HG02885 (cell line): ENCODE measurements around the gene ROR2.
"Not testable (repeated sequence)": the region's sequence is repeated elsewhere in the genome, so short reads cannot be mapped to it uniquely, and the experiment has no call there.

Experiments
- ATAC-seq: cut with Tn5 transposase; IDR thresholded peaks from one replicate; pipeline ENCODE4 v1.9.1; 2021; ENCODE audit warnings: mild to moderate bottlenecking; ENCODE audit not compliant: unreplicated experiment, poor library complexity

The ROR2 gene

DNA sequence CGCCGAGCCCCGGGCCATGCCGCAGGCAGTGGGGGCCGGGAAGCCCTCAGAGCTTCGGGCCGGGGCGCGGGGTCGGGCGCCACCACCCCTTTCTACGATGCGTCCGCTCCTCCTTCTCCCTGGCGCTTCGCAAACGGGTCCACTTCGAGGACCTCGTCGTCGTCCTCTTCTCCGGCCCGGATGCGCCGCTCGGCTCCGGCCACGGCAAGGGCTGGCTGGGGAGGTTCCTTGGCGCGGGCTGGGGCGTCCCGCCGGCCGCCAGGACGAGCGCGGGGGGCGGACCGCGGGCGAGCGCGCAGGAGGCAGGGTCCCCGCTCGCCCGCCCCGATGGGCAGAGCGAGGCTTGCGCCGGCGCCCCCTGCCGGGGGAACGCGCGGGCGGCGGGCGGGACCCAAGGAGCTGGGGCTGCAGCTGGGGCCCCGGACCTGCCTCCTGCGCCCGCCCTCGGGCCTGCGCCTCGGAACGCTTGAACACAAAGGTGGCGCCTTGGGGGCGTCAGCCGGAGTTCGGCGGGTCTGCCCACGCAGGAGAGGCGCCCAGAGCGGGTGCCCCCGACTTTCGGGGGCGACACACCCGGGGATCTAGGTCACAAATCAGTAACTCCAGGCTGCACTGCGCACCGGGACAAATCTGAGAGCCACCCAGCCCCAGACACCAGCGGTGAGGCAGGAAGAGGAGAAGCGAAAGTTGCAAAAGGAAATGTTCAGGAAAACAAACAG, at the start of gene ROR2:
Gene ROR2 (minus strand): TSS at position 283 of the 719 bp plus-strand sequence.
- peak; percentile 61 for ATAC-seq

DNA sequence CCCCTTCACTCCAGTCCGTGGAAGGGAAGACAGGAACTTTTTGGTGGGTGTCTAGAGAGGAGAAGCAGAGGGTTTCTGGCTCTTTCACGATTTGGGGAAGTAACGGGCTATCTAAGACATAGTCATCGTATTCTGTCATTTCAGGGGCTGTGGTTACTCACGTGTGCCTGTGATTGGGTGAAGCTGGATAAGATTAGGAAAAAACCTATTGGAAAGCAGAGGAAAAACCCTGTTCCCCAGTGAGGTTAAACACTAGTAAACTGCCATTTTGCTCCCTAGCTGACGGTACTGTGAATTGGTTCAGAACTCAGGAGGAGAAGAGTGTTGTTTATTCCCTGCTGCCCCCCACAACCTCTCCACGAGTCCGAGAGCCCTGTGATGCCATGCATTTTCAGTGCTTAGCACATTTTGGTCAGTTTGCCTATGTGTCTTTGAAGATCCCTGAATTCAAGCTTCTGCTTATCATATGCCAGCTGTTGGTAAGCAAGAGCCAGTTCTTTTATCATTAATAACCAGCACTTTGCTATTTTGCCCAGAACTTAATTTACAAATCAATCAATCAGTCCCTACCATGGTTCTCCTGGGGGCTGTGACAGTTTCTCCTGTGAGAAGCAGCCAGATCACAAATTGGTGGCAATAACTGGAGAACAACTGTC, 45.1 kb upstream of the ROR2 start:
- ATAC-seq: no peak

DNA sequence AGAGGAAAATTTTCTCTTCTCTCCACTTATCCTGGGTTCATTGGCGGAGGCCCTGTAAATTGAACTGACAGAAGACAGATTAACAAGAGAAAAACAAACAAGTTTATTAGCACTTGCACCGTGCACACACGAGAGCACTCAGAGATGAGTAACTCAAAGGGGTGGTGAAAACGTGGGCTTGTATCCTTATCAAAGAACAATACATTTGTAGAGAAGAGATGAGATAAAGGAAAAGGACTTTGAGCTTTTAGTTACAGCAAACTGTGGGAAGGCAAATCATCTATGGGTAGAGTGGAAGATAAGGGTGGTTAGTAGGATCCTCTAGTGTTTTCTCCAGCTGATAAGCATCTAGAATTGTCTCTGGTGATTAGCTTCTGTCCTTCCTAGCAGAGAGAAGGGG, 44.4 kb upstream of the ROR2 start:
- no peak for ATAC-seq

DNA sequence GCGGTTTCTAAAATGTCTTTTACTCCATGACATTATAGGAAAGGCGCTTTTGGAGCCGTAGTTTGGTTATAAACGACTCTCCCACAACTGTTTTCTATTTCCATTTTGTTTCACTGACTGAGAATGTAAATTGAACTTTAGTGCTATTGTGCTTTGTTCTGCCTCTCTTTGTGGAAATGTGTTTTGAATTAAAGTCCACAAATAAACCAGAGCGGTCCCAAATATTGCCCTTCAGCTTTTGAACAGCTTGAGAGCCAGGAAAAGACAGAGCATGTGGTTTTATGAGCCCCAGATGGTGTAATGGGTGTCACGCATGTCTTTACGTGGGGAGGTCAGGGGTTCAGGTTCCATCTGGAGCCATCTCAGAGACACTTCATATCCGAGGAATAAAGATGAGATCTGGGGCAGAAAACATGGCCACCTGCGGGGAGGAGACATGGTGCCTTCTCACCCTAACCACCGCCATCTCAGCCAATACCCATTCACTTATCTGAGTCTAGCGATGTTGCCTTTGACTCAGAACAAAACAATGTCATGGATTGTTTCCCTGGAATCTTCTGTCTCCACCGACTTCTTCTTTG, 42.5 kb upstream of the ROR2 start:
- ATAC-seq: no peak

DNA sequence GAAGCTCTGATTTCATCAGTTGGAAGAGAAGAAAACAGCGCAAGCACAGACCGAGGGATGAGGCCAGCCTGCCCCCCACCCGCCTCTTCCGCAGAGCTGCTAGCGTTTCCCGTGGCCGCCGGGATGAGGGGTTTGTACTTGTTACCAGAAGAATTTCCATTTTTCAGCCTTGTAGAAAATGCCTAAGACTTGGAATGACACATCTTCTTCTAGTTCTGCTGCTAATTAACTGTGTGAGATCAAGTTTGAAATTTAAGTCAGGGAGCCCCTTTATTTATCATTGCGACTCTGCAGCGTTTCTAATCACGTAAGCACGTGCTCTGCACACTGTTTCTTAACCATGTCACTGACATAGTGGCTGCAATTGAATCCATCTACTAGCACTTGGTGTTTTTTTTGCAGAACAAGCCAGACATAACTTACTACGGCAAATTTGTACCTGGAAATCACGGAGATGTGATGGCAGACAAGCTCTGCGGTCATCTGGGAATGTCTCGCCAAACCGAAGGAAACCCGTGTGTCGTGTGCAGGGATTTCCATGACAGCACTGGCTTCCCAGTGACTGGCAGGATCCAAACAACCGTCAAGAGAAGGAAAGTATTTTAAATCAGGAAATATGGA, 41.8 kb upstream of the ROR2 start:
- ATAC-seq: no peak

DNA sequence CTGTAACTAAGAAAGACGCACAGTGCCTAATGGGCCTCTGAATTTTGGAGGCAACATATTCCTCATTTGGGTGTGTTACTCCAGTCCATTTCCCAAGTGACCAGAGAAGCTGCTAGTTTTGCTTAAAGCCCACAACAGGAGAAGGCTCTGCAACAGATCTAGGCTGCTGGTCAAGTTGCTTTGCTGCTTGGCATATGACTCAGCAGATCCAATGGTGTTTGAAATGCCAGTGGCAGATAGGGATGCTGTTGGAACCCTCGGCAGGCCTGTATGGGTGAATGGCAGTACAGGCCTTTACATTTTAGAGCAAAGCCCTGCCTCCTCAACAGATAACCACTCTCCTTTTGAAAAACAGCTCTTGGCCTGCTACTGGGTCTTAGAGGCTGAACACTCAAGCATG, 36.2 kb upstream of the ROR2 start:
- ATAC-seq: no peak

DNA sequence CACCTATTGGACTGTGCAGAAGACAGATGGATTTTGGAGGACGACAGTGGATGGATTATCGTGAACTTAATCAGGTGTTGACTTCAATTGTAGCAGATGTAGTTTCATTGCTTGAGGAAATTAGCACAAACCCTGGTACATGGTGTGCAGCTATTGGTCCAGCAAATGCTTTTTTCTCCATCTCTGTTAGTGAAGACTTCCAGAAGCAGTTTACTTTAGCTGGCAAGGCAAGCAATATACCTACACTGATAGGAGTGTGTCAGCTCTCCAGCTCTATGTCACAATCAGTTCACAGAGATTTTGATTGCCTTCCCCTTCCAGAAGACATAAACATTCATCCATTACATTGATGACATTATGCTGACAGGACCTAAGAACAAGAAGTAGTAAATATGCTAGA, 35.7 kb upstream of the ROR2 start:
- ATAC-seq: no peak

DNA sequence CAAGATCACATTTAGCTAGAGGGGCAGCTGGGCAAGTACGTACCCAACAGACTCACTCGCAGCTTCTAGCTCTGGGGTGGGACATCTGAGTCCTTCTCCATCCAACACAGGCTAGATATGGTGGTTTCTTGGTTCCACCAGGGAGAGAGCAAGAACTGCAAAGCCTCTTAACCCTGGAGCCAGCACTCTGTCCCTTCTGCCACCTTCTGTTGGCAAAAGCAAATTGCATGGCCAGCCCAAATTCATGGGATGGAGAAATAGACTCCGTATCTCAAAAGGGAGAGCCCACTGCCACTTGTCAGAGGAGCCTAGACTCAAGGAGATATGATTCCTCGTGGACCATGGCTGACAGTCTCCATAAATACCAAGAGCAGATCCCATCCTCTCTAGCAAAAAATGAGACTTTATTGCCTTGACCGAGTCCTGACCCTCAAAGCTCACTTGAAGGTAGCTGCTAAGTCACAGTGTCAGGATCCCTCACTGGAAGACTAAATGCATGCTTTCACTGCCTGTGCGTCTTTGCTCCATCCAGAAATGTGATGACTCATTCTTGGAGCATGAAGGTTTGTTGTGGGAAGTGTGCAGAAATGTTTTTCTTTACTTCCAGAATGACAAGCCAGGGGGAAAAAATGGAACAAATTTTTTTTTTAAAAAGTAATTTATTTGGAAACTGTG, 28.8 kb upstream of the ROR2 start:
- ATAC-seq: no peak

DNA sequence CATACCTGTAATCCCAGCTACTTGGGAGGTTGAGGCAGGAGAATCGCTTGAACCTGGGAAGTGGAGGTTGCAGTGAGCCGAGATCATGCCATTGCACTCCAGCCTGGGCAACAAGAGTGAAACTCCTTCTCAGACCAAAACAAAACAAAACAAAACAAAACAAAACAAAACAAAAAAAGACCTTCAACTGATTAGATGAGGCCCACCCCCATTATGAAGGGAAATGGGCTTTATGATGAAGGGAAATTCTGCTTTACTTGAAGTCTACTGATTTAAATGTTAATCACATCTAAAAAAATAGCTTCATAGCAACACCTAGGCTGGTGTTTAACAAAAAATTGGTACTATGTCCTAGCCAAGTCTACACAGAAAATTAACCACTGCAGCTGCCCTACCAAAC, 25.2 kb upstream of the ROR2 start:
- ATAC-seq: not testable (repeated sequence)

DNA sequence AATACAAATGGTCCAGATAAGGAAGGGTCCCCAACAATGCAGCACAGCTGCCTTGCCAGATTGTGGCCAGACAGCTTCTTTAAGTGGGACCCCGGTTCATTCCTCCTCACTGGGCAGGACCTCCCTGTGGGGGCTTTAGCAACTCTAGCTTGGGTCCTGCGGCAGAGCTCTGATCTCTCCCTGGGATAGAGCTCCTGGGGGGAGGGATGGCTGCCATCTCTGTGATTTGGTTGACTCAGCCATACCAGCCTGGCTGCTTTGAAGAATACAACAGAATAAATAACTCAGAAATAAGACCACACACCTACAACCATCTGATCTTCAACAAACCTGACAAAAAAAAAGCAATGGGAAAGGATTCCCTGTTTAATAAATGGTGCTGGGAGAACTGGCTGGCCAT, 22.7 kb upstream of the ROR2 start:
- ATAC-seq: no peak

DNA sequence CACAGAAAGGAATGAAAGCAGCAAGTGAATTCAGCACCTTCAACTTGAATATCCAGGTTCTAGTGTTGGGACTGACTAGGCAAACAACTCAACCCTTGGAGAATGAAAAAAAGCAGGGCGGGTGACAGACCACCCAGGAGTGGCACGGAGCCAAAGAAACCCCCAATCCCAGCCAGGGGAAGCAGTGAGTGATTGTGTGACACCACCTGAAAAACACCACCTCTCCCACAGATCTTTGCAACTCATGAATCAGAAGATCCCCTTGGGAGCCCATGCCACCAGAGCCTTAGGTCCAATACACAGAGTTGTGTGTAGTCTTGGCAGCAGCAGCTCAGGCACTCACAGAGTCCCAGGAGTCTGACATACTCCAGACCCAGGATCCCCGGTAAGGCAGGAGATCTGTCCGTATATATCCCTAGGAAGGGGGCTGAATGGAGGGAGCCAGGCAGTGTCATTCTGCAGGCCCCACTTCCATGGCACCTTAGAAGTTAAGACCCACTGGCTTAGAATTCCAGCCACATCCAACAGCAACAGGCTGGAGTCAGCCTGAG, 22.1 kb upstream of the ROR2 start:
- no peak for ATAC-seq

DNA sequence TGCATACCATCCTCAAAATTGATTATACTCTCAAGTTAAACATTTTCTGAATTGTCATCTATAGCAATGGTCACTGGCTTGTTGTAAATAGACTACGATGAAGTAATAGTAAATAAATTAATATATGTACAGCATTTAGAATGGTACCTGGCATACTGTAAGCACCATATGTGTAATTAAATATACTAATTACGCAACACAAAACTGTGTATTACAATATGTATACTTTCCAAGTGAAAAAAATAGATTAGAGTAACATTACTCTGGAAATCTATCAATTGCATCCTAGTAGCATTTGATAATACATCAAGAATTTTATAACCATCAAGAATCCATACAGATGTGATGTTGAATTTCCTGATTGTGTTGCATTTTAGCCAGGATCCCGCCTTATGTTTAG, 17.2 kb upstream of the ROR2 start:
- ATAC-seq: no peak

DNA sequence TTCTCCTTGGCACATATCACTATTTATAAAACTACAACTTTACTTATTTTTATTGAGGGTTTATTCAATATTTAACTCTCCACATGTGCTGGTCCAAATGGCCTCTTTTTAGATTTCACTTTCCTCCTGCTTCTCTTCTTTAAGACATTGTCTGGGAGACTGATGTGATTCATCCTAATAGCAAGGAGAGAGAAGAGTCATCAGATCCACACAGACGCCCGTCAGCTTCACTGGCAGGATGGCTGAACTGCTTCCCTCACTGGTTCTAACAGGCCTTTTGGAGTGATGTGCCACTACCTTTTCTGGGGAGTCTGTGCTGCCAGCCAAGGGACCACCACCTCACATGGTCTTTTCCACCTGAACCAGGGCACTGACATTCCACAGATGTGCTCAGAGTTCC, 16.5 kb upstream of the ROR2 start:
- no peak for ATAC-seq

DNA sequence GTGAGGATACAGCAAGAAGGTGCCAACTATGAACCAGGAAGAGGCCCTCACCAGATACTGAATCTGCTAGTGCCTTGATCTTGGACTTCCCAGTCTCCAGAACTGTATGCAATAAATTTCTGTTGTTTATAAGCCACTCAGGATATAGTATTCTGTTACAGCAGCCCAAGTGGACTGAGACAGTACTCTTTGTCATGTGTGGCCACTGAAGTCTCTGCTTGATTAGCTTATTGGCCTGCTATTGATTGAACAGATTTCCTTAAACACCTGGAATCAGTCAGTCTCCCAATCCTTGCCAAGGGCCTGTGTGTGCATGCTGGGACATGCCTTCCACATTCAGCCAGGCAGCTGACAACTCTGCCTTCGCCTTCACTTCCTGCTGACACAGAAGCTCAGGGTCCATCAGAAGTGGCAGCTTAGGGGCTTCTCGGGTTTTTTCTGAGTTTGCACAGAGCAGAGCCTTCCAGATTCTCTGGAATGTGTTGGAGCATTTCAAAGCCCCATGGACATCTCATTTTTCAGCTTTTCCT, 13.7 kb upstream of the ROR2 start:
- ATAC-seq: no peak

DNA sequence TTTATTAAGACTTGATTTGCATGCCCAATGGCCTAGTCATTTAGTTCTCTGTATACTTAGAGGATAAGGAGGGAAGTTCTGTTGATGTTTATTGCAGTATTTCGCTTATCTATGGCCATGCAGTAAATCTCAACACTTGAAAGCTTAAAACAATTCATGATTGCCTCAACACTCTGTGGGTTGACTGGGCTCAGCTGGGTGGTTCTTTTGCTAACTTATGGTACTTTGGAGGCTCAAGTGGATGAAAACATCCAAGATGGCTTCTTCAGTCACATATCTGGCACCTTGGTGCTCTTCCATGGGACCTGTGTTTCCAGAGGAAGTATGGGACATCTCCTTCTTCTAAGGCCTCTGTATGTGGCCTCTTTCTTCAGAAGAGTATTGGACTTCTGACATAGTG, 10.3 kb upstream of the ROR2 start:
- ATAC-seq: no peak

DNA sequence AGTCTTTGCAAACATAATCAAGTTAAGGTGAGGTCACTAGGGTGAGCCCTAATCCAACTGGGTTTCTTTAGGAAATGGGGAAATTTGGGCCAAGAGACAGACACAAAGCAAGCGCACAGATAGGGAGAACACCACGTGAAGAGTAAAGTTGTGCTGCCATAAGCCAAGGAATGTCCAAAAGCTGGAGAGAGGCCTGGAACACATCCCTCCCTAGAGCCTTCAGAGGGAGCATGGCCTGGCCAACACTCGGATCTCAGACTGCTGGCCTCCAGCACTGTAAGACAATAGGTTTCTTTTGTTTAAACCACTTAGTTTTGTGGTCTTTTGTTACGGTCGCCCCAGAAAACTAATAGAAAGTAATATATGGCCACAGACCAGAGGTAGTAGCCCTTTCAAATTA, 8.1 kb upstream of the ROR2 start:
- ATAC-seq: no peak

DNA sequence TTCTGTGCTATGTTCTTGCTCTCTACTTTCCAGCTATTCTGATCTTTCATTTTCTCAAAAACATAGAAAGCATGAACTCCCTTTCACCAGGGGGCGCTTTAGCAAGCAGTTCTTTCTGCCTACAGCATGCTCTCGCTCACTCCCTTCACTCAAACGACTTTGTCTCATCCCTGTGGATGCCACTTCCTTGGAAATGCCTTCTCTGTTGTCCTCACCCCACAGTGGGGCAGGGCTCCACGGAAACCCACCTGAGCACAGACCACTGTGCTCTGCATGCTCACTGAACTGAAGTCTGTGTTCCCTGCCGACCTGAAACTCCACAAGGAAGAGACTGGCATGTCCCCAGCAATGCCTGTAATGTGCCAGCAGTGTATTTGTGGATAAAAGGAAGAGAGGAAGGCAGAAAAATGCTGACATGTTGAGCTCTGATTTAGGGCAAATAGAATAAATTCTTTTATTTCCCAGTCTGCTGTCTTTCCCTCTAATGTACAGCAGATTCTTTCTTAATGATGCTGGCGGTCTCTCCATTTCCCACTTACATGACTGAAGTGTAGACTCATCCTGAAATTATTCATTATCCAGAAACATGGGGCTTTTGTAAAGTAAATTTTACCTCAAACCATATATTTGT, 4.9 kb upstream of the ROR2 start:
- ATAC-seq: no peak

DNA sequence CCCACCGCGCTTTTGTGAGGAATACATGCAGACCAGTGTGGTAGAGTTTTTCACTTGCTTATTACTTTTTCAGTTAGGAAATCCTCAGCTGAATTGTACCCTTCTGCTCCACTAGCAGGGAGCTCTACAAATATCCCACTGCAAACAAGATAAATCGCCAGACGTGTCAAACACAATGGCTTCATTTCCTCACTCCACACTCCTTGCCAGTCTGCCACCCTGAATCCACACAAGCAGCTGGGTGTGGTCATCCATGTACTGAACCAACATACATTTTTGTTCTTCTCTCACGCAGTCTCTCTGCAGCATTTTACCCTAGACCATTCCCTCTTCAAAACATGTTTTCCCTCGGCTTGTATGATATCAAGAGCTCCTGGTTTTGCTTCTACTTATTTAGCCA, 3.7 kb upstream of the ROR2 start:
- no peak for ATAC-seq

DNA sequence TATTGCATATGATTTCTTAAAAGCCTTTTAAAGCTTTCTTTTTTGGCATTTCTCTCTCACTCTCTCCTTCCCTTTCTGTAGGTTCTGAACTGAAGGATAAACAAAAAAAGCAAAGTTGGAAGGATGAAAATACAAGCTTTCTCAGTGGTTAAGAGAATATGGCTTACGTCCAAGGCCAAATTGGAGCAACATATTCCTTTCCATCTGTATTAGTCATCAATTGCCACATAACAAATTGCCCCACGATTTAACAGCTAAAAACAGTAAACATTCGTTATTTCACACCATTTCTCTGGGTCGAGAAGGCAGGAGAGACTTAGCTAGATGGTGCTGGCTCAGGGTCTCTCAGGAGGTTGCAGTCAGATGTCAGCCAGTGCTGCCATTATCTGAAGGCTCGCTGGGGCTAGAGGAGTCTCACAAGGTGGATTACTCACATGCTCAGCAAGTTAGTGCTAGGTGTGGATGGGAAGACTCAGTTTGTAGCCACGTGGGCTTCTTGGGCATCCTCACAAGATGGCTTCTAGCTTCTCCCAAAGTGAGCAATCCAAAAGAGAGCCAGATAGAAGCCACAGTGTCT, 2.0 kb upstream of the ROR2 start:
- no peak for ATAC-seq
